IPS-18c (cell line): ENCODE data around the gene MFNG.

Experiments
- H3K4me3 ChIP-seq: 2 replicates; pipeline ENCODE4 v1.7.0; 2013; ENCODE audit warnings: low read depth, mild to moderate bottlenecking, low read length, moderate library complexity; ENCODE audit not compliant: insufficient read depth
- H3K9me3 ChIP-seq: one replicate; pipeline ENCODE4 v1.6.1; 2013; ENCODE audit warnings: mild to moderate bottlenecking, low read length, moderate library complexity; ENCODE audit not compliant: control insufficient read depth, insufficient read depth

The MFNG gene

GRCh38 chr22:37443977-37444376 lies 42.2 kb downstream of the MFNG start:
- Histone ChIP-seq H3K4me3 (no peak overlapping the region), H3K9me3 (no peaks in the 10 kb centered on the region)

DNA sequence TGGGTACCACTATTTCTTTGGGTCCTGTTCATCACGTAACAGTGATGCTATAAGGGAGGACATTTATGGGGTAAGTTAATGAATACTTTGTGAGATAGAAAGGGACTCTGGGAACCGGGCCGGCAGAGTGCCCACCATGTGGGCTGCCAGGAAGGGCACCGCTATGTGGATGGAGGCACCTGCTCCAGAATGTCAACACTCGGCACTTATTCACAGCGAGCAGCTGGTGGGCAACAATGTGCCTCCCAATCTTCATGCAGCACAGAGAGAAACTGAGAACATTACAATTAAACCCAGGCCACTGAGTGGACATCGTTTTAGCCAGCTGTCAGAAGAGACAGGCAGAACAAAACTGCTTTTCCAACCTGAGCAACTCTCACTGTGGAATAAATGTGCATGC lies 43.1 kb downstream of the MFNG start:
- H3K4me3 ChIP-seq = no peak overlapping the region
- no peaks in the 10 kb centered on the region for H3K9me3 ChIP-seq

DNA sequence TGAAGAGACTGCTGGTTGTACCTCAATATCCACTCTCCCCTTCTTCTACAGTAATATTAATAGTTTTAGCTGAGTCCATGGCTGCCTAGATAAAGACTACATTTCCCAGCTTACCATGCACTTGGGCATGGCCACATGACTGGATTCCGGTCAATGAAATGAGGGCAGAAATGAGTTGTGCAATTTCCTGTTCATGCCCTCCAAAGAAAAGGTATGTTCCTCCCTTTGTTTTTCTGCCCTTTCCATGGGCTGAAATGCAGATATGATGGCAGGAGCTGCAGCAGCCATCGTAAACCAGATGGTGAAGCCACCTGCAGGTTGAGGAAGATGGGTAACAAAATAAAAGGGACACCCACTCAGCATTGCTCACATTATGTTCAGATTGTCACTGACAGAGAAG lies 43.6 kb downstream of the MFNG start:
- Histone ChIP-seq H3K9me3 (no peaks in the 10 kb centered on the region), H3K4me3 (no peak overlapping the region)

GRCh38 chr22:37442135-37442534 lies 44.0 kb downstream of the MFNG start:
- H3K9me3 ChIP-seq = no peaks in the 10 kb centered on the region

DNA sequence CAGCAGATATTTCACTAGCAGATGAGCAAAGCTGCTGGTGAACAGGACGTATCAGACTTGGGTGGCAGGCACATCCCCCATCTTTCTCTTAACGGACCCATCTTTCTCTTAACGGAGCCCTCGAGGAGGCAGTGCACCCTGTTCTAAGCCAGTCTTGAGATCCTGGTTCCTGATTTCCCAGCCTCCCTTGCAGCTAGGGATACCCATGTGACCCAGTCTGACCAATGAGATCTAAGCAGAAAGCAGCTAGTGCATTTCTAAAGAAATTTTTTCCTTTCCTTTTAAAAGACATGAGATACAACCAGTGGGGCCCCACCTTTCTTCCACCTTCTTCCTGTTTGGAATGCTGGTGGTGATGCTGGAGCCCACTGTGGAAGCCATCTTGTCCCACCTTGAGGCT lies 45.3 kb downstream of the MFNG start:
- H3K9me3 ChIP-seq = no peaks in the 10 kb centered on the region

More at GRCh38 chr22:37442135-37442534, 44.0 kb downstream of the MFNG start:
- no peak overlapping the region for H3K4me3 ChIP-seq

GRCh38 chr22:37439347-37439746 lies 46.8 kb downstream of the MFNG start:
- H3K9me3 ChIP-seq = no peaks in the 10 kb centered on the region
- H3K4me3 ChIP-seq = no peak overlapping the region

More for the DNA sequence above, 45.3 kb downstream of the MFNG start:
- no peak overlapping the region for H3K4me3 ChIP-seq

DNA sequence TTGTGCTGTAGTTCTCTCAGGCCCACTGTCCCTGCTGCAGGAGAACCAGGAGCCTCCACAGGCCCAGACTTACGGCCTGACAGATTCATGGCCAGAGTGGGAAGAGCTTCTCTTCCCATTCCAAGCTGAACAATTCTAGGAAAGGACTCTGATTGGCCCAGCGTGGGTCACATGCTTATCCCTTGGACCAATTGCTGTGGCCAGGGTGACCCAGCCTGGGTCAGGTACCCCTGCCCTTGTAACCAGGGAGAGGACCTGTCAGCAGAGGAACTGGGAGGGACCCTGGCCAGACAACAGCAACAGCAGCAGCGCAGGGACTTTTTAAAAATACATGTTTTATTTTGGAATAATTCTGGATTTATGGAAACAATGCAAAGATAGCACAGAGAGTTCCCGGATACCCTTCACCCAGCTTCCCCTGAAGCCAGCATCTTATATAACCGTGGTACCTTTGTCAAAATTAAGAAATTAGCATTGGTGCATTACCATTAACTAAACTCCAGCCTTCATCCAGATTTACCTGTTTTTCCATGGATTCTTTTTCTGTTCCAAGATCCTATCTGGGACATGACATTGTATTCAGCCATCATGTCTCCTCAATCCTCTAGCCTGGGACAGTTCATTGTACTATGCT lies 50.1 kb downstream of the MFNG start:
- peaks cover 2% of the 10 kb centered on the region for H3K9me3 ChIP-seq
- no peak overlapping the region for H3K4me3 ChIP-seq

- H3K9me3 ChIP-seq = peaks cover 2% of the 10 kb centered on the region
- H3K4me3 ChIP-seq = no peak overlapping the region
Observed at GRCh38 chr22:37433786-37434185, 52.4 kb downstream of the MFNG start.

GRCh38 chr22:37432708-37433054 lies 53.5 kb downstream of the MFNG start:
- Histone ChIP-seq H3K9me3 (peaks cover 2% of the 10 kb centered on the region), H3K4me3 (no peak overlapping the region)

GRCh38 chr22:37431801-37432707 lies 54.1 kb downstream of the MFNG start:
- Histone ChIP-seq H3K4me3 (no peak overlapping the region), H3K9me3 (peaks cover 6% of the 10 kb centered on the region)

DNA sequence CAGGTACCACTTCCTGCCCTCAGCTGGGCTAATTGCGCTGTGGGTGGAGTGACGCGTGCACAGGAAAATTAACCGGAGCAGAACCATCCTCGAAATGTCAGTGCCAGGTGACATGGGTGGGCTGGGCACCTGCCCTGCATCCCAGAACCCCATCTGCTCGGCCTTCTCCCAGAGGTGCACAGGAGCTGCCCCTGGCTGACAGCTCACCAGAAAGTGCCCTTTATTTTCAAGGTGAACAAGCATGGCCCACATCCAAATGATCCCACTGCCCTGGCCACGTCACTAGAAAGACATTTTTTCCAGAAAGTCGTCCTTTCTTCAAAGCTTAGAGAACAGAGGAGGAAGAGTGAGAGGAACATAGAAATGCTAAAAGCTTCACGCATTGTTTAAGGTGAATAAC lies 54.8 kb downstream of the MFNG start:
- Histone ChIP-seq H3K9me3 (peaks cover 6% of the 10 kb centered on the region), H3K4me3 (no peak overlapping the region)

- Histone ChIP-seq H3K4me3 (no peak overlapping the region), H3K9me3 (peaks cover 6% of the 10 kb centered on the region)
Observed at GRCh38 chr22:37430941-37431340, 55.2 kb downstream of the MFNG start.

GRCh38 chr22:37428649-37429586 lies 57.3 kb downstream of the MFNG start:
- H3K9me3 ChIP-seq = peaks cover 6% of the 10 kb centered on the region

GRCh38 chr22:37427711-37428635 lies 58.2 kb downstream of the MFNG start:
- peak overlapping the region; percentile 61 for H3K4me3 ChIP-seq

More at GRCh38 chr22:37428649-37429586, 57.3 kb downstream of the MFNG start:
- H3K4me3 ChIP-seq = no peak overlapping the region

GRCh38 chr22:37427135-37427710 lies 59.0 kb downstream of the MFNG start, which contains the start of gene ELFN2:
Gene ELFN2 (minus strand): TSS chr22:37427479. CDS start chr22:37375534, 51,945 bp downstream.
- H3K4me3 ChIP-seq = peak within 1 kb of the TSS; percentile 61
- H3K9me3 ChIP-seq = peaks cover 4% of the 10 kb centered on the region

More at GRCh38 chr22:37427711-37428635, 58.2 kb downstream of the MFNG start:
- H3K9me3 ChIP-seq = peaks cover 6% of the 10 kb centered on the region

DNA sequence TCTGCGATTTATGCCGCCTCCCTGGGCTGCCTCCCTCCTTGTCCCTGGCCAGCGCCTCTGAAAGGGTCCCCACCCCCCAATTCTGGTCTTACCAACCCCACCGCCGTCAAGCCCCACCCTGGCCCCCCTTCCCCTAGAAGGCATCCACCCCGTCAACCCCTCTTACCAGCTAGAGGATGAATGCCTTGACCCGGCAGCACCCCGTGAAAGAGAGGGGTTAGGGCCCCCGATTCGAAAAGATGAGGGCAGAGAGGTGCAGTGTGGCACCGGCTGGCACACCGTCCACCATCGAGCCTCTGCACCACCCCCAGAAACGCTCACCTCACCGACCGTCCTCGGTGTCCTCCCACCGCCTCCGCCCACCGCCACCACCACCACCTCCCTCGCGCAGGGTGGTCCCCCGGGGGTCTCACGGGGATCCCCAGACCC lies 59.5 kb downstream of the MFNG start:
- Histone ChIP-seq H3K9me3 (peaks cover 4% of the 10 kb centered on the region), H3K4me3 (peak overlapping the region; percentile 61)
